ENCODE measurements around the gene BRD3OS. TPM values are rescaled to one million over a fixed set of nuclear protein-coding genes. Genes with fewer than 3 reads are reported as not detected.

Gene BRD3OS
- total and polyA plus RNA-seq, 2 donors (not counting 1 experiment from before 2014, with no cell fraction given) = 12.4 to 19.4 TPM

- TF ChIP-seq EZH2 (IDR thresholded peaks at IDR 0.05; ENCODE audit: low read length, missing control alignments) = no peak
- TF ChIP-seq CTCF (conservative IDR thresholded peaks at IDR 0.05 in 1 of 2, IDR thresholded peaks at IDR 0.05 in 1 of 2; ENCODE audit: low read depth in 1 of 2, low read length in 2 of 2) = no peak
- no peak overlapping the region for H3K9ac ChIP-seq (ENCODE audit: insufficient read depth, low read length)
- no peaks in the 10 kb centered on the region for H4K20me1 ChIP-seq (ENCODE audit: control insufficient read depth, extremely low read depth, insufficient read depth, low read length)
- H3K4me1 ChIP-seq (ENCODE audit: control insufficient read depth, extremely low read depth, insufficient read depth, low read length) = no peaks in the 10 kb centered on the region
- no peaks in the 10 kb centered on the region for H3K36me3 ChIP-seq (ENCODE audit: control insufficient read depth, insufficient read depth, low read length)
- H3K4me3 ChIP-seq (replicated peaks in 1 of 4; ENCODE audit: control extremely low read depth in 1 of 4, insufficient read depth in 1 of 4, low read depth in 3 of 4, low read length in 4 of 4) = no peak overlapping the region
- no peak for DNase-seq (ENCODE audit: low read depth in 2 of 2)
- H3K9me3 ChIP-seq (ENCODE audit: control insufficient read depth, insufficient read depth, low read depth, low read length) = no peaks in the 10 kb centered on the region
- no peaks in the 10 kb centered on the region for H3K79me2 ChIP-seq (ENCODE audit: control insufficient read depth, insufficient read depth, low read length)
- no peak overlapping the region for H3K4me2 ChIP-seq (ENCODE audit: extremely low read depth, insufficient read depth, low read length)
- H2AFZ ChIP-seq (ENCODE audit: low read length) = no peak overlapping the region
- no peak overlapping the region for H3K27ac ChIP-seq (ENCODE audit: insufficient read depth, low read length)
- no peaks in the 10 kb centered on the region for H3K27me3 ChIP-seq (ENCODE audit: control insufficient read depth, insufficient read depth, low read length)
Measured at GRCh38 chr9:134005381-134005780, 19.9 kb upstream of the BRD3OS start.

GRCh38 chr9:134007150-134007549 lies 18.1 kb upstream of the BRD3OS start:
- H2AFZ ChIP-seq (ENCODE audit: low read length) = no peak overlapping the region
- no peak for DNase-seq (ENCODE audit: low read depth in 2 of 2)

GRCh38 chr9:134007571-134007970 lies 17.7 kb upstream of the BRD3OS start:
- H3K9ac ChIP-seq (ENCODE audit: insufficient read depth, low read length) = no peak overlapping the region
- H3K4me3 ChIP-seq (replicated peaks in 1 of 4; ENCODE audit: control extremely low read depth in 1 of 4, insufficient read depth in 1 of 4, low read depth in 3 of 4, low read length in 4 of 4) = no peak overlapping the region
- no peaks in the 10 kb centered on the region for H3K79me2 ChIP-seq (ENCODE audit: control insufficient read depth, insufficient read depth, low read length)
- no peaks in the 10 kb centered on the region for H3K9me3 ChIP-seq (ENCODE audit: control insufficient read depth, insufficient read depth, low read depth, low read length)
- H3K4me2 ChIP-seq (ENCODE audit: extremely low read depth, insufficient read depth, low read length) = no peak overlapping the region
- no peak for DNase-seq (ENCODE audit: low read depth in 2 of 2)
- no peak overlapping the region for H3K27ac ChIP-seq (ENCODE audit: insufficient read depth, low read length)
- no peak overlapping the region for H2AFZ ChIP-seq (ENCODE audit: low read length)
- TF ChIP-seq EZH2 (IDR thresholded peaks at IDR 0.05; ENCODE audit: low read length, missing control alignments) = no peak
- no peaks in the 10 kb centered on the region for H3K27me3 ChIP-seq (ENCODE audit: control insufficient read depth, insufficient read depth, low read length)
- H3K36me3 ChIP-seq (ENCODE audit: control insufficient read depth, insufficient read depth, low read length) = no peaks in the 10 kb centered on the region
- no peaks in the 10 kb centered on the region for H4K20me1 ChIP-seq (ENCODE audit: control insufficient read depth, extremely low read depth, insufficient read depth, low read length)
- H3K4me1 ChIP-seq (ENCODE audit: control insufficient read depth, extremely low read depth, insufficient read depth, low read length) = no peaks in the 10 kb centered on the region

More at GRCh38 chr9:134007150-134007549, 18.1 kb upstream of the BRD3OS start:
- H3K79me2 ChIP-seq (ENCODE audit: control insufficient read depth, insufficient read depth, low read length) = no peaks in the 10 kb centered on the region
- H3K4me2 ChIP-seq (ENCODE audit: extremely low read depth, insufficient read depth, low read length) = no peak overlapping the region
- H3K4me1 ChIP-seq (ENCODE audit: control insufficient read depth, extremely low read depth, insufficient read depth, low read length) = no peaks in the 10 kb centered on the region
- H3K36me3 ChIP-seq (ENCODE audit: control insufficient read depth, insufficient read depth, low read length) = no peaks in the 10 kb centered on the region
- no peak overlapping the region for H3K9ac ChIP-seq (ENCODE audit: insufficient read depth, low read length)
- TF ChIP-seq EZH2 (IDR thresholded peaks at IDR 0.05; ENCODE audit: low read length, missing control alignments) = no peak
- no peak overlapping the region for H3K27ac ChIP-seq (ENCODE audit: insufficient read depth, low read length)
- H3K9me3 ChIP-seq (ENCODE audit: control insufficient read depth, insufficient read depth, low read depth, low read length) = no peaks in the 10 kb centered on the region
- no peak overlapping the region for H3K4me3 ChIP-seq (replicated peaks in 1 of 4; ENCODE audit: control extremely low read depth in 1 of 4, insufficient read depth in 1 of 4, low read depth in 3 of 4, low read length in 4 of 4)
- no peaks in the 10 kb centered on the region for H3K27me3 ChIP-seq (ENCODE audit: control insufficient read depth, insufficient read depth, low read length)
- no peaks in the 10 kb centered on the region for H4K20me1 ChIP-seq (ENCODE audit: control insufficient read depth, extremely low read depth, insufficient read depth, low read length)

- no peak overlapping the region for H3K27ac ChIP-seq (ENCODE audit: insufficient read depth, low read length)
- DNase-seq (ENCODE audit: low read depth in 2 of 2) = peak in 1 of 2 donors; percentile 40
- no peaks in the 10 kb centered on the region for H3K9me3 ChIP-seq (ENCODE audit: control insufficient read depth, insufficient read depth, low read depth, low read length)
- no peak overlapping the region for H3K4me2 ChIP-seq (ENCODE audit: extremely low read depth, insufficient read depth, low read length)
- no peaks in the 10 kb centered on the region for H3K4me1 ChIP-seq (ENCODE audit: control insufficient read depth, extremely low read depth, insufficient read depth, low read length)
- H3K36me3 ChIP-seq (ENCODE audit: control insufficient read depth, insufficient read depth, low read length) = no peaks in the 10 kb centered on the region
- H2AFZ ChIP-seq (ENCODE audit: low read length) = no peak overlapping the region
- TF ChIP-seq CTCF (conservative IDR thresholded peaks at IDR 0.05 in 1 of 2, IDR thresholded peaks at IDR 0.05 in 1 of 2; ENCODE audit: low read depth in 1 of 2, low read length in 2 of 2) = no peak
- TF ChIP-seq EZH2 (IDR thresholded peaks at IDR 0.05; ENCODE audit: low read length, missing control alignments) = no peak
- H3K79me2 ChIP-seq (ENCODE audit: control insufficient read depth, insufficient read depth, low read length) = no peaks in the 10 kb centered on the region
- H4K20me1 ChIP-seq (ENCODE audit: control insufficient read depth, extremely low read depth, insufficient read depth, low read length) = no peaks in the 10 kb centered on the region
- H3K27me3 ChIP-seq (ENCODE audit: control insufficient read depth, insufficient read depth, low read length) = no peaks in the 10 kb centered on the region
- no peak overlapping the region for H3K4me3 ChIP-seq (replicated peaks in 1 of 4; ENCODE audit: control extremely low read depth in 1 of 4, insufficient read depth in 1 of 4, low read depth in 3 of 4, low read length in 4 of 4)
- no peak overlapping the region for H3K9ac ChIP-seq (ENCODE audit: insufficient read depth, low read length)
Measured at GRCh38 chr9:134010310-134011173, 14.7 kb upstream of the BRD3OS start.
